ENCODE data around the gene BEST1. TPM values are rescaled to one million over a fixed set of nuclear protein-coding genes. Genes with fewer than 3 reads are reported as not detected.

Gene BEST1
- polyA plus RNA-seq, 1 donor from 2014 or later, result 6.4 TPM

DNA sequence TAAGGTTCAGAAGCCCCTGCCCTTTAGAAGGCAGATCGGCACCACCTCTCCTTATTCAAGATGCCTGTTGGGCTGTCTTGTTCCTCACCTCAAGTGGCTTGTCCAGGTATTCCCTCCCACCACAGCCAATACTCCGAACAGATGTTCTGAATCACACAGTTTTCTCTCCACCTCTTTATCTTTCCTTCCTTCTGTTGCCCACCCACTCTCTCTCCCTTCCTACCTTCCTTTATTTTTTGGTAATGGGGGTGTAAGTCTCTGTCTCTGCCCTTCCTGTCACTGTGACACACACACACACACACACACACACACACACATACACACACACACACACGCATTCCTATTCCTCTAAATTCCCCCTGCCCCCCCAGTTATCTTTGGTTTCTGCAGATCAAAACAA is 8.4 kb downstream of the BEST1 start:
- no peak overlapping the region for H3K9ac ChIP-seq (ENCODE audit: low read length)
- no peaks in the 10 kb centered on the region for H3K79me2 ChIP-seq (replicated peaks; ENCODE audit: insufficient read depth, low read length)
- no peaks in the 10 kb centered on the region for H3K9me3 ChIP-seq (ENCODE audit: low read length)
- H3K27me3 ChIP-seq (ENCODE audit: insufficient read depth, low read depth, low read length), result peaks cover 24% of the 10 kb centered on the region
- H3K27ac ChIP-seq (ENCODE audit: low read length), result no peak overlapping the region
- no peaks in the 10 kb centered on the region for H4K20me1 ChIP-seq (ENCODE audit: insufficient read depth)
- H3K4me2 ChIP-seq (ENCODE audit: low read length), result no peak overlapping the region
- H3K4me3 ChIP-seq (ENCODE audit: low read length), result no peak overlapping the region
- no peak overlapping the region for H2AFZ ChIP-seq (ENCODE audit: low read depth, low read length)
- H3K36me3 ChIP-seq (ENCODE audit: insufficient read depth, low read length), result peaks cover 9% of the 10 kb centered on the region
- no peaks in the 10 kb centered on the region for H3K9me2 ChIP-seq (ENCODE audit: insufficient read depth, low read length)
- TF ChIP-seq EZH2 (IDR thresholded peaks at IDR 0.05; ENCODE audit: borderline replicate concordance, insufficient read depth, low read length, poor library complexity, severe bottlenecking) (no peak), TAF1 (IDR thresholded peaks at IDR 0.05; ENCODE audit: low read depth) (no peak), SMC3 (conservative IDR thresholded peaks at IDR 0.05; ENCODE audit: poor library complexity) (no peak)
- TF ChIP-seq, protein P1, sequence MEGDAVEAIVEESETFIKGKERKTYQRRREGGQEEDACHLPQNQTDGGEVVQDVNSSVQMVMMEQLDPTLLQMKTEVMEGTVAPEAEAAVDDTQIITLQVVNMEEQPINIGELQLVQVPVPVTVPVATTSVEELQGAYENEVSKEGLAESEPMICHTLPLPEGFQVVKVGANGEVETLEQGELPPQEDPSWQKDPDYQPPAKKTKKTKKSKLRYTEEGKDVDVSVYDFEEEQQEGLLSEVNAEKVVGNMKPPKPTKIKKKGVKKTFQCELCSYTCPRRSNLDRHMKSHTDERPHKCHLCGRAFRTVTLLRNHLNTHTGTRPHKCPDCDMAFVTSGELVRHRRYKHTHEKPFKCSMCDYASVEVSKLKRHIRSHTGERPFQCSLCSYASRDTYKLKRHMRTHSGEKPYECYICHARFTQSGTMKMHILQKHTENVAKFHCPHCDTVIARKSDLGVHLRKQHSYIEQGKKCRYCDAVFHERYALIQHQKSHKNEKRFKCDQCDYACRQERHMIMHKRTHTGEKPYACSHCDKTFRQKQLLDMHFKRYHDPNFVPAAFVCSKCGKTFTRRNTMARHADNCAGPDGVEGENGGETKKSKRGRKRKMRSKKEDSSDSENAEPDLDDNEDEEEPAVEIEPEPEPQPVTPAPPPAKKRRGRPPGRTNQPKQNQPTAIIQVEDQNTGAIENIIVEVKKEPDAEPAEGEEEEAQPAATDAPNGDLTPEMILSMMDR (IDR thresholded peaks at IDR 0.05; ENCODE audit: poor library complexity, severe bottlenecking), result no peak
- H3F3A ChIP-seq (ENCODE audit: insufficient read depth, low read length, poor library complexity, severe bottlenecking), result no peaks in the 10 kb centered on the region

DNA sequence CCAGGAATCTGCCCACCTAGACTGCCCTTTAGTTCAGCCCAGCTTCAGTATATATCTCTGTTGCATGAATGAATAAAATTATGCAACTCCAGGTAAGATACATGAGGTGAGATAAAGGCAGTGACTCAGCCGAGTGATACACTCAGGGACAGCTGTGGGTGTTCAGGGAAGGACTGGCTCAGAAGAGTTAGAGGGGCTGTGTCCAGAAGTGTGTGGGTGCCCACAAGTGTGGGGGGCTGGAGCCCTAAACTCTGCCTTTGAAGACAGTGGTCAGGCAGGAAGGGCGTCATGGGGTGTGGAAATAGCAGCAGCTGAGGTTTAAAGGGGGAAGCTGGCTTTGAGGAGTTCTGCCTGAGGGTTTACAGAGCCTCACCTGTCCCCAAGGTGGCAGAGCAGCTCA is 9.0 kb downstream of the BEST1 start:
- no peak for TF ChIP-seq RAD21 (conservative IDR thresholded peaks at IDR 0.05)
- TF ChIP-seq EZH2 (IDR thresholded peaks at IDR 0.05; ENCODE audit: borderline replicate concordance, insufficient read depth, low read length, poor library complexity, severe bottlenecking), result no peak
- no peak for TF ChIP-seq MXI1 (conservative IDR thresholded peaks at IDR 0.05; ENCODE audit: poor library complexity, severe bottlenecking)
- TF ChIP-seq SMC3 (conservative IDR thresholded peaks at IDR 0.05; ENCODE audit: poor library complexity), result no peak
- TF ChIP-seq, protein P2, sequence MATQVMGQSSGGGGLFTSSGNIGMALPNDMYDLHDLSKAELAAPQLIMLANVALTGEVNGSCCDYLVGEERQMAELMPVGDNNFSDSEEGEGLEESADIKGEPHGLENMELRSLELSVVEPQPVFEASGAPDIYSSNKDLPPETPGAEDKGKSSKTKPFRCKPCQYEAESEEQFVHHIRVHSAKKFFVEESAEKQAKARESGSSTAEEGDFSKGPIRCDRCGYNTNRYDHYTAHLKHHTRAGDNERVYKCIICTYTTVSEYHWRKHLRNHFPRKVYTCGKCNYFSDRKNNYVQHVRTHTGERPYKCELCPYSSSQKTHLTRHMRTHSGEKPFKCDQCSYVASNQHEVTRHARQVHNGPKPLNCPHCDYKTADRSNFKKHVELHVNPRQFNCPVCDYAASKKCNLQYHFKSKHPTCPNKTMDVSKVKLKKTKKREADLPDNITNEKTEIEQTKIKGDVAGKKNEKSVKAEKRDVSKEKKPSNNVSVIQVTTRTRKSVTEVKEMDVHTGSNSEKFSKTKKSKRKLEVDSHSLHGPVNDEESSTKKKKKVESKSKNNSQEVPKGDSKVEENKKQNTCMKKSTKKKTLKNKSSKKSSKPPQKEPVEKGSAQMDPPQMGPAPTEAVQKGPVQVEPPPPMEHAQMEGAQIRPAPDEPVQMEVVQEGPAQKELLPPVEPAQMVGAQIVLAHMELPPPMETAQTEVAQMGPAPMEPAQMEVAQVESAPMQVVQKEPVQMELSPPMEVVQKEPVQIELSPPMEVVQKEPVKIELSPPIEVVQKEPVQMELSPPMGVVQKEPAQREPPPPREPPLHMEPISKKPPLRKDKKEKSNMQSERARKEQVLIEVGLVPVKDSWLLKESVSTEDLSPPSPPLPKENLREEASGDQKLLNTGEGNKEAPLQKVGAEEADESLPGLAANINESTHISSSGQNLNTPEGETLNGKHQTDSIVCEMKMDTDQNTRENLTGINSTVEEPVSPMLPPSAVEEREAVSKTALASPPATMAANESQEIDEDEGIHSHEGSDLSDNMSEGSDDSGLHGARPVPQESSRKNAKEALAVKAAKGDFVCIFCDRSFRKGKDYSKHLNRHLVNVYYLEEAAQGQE (IDR thresholded peaks at IDR 0.05; ENCODE audit: borderline replicate concordance), result no peak
- no peak for TF ChIP-seq TAF1 (IDR thresholded peaks at IDR 0.05; ENCODE audit: low read depth)
- TF ChIP-seq, protein P1 (IDR thresholded peaks at IDR 0.05; ENCODE audit: poor library complexity, severe bottlenecking), result no peak
- TF ChIP-seq POLR2AphosphoS5 (IDR thresholded peaks at IDR 0.05), result no peak
- no peak for TF ChIP-seq EP300 (conservative IDR thresholded peaks at IDR 0.05; ENCODE audit: poor library complexity, severe bottlenecking)
- Histone ChIP-seq H3K27ac (ENCODE audit: low read length) (no peak overlapping the region), H3K79me2 (replicated peaks; ENCODE audit: insufficient read depth, low read length) (no peaks in the 10 kb centered on the region), H3K9ac (ENCODE audit: low read length) (no peak overlapping the region), H2AFZ (ENCODE audit: low read depth, low read length) (no peak overlapping the region), H3K27me3 (ENCODE audit: insufficient read depth, low read depth, low read length) (peaks cover 23% of the 10 kb centered on the region), H4K20me1 (ENCODE audit: insufficient read depth) (no peaks in the 10 kb centered on the region), H3K9me3 (ENCODE audit: low read length) (no peaks in the 10 kb centered on the region), H3K4me2 (ENCODE audit: low read length) (no peak overlapping the region), H3K9me2 (ENCODE audit: insufficient read depth, low read length) (no peaks in the 10 kb centered on the region), H3K36me3 (ENCODE audit: insufficient read depth, low read length) (peaks cover 9% of the 10 kb centered on the region), H3K4me3 (ENCODE audit: low read length) (no peak overlapping the region), H3F3A (ENCODE audit: insufficient read depth, low read length, poor library complexity, severe bottlenecking) (no peaks in the 10 kb centered on the region)
